Stimulated activated CD8-positive, alpha-beta memory T cell treated with anti-CD3 and anti-CD28 coated beads, Interleukin-12 subunit alpha, Interleukin-12 subunit beta, amount 100 ng/mL, for 24 hours (primary cell): ENCODE measurements around the gene EPB41L5.
"Not testable (repeated sequence)": the region's sequence is repeated elsewhere in the genome, so short reads cannot be mapped to it uniquely, and the experiment has no call there.

Experiments used
- DNase-seq: peaks from one replicate; pipeline ENCODE4 v3.0.0-alpha.2; 2020; ENCODE audit errors: extremely low read depth

Gene EPB41L5

DNA sequence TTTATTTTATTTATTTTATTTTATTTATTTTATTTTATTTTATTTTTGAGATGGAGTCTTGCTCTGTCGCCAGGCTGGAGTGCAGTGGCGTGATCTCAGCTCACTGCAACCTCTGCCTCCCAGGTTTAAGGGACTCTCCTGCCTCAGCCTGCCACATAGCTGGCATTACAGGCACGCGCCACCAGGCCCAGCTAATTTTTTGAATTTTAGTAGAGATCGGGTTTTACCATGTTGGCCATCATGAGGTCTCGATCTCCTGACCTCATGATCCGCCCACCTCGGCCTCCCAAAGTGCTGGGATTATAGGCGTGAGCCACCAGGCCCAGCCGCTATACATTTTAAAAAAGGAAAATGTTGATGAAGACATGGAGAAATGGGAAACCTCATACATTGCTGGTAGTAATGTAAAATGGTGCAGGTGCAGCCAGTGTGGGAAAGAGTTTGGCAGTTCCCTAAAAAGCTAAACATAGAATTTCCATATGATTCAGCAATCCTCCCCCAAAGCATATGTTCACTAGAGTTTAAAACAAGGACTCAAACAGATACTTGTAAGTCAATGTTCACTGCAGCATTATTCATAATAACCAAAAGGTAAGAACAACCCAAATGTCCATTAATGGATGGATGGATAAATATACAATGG, 187.1 kb downstream of the EPB41L5 start:
- not testable (repeated sequence) for DNase-seq

DNA sequence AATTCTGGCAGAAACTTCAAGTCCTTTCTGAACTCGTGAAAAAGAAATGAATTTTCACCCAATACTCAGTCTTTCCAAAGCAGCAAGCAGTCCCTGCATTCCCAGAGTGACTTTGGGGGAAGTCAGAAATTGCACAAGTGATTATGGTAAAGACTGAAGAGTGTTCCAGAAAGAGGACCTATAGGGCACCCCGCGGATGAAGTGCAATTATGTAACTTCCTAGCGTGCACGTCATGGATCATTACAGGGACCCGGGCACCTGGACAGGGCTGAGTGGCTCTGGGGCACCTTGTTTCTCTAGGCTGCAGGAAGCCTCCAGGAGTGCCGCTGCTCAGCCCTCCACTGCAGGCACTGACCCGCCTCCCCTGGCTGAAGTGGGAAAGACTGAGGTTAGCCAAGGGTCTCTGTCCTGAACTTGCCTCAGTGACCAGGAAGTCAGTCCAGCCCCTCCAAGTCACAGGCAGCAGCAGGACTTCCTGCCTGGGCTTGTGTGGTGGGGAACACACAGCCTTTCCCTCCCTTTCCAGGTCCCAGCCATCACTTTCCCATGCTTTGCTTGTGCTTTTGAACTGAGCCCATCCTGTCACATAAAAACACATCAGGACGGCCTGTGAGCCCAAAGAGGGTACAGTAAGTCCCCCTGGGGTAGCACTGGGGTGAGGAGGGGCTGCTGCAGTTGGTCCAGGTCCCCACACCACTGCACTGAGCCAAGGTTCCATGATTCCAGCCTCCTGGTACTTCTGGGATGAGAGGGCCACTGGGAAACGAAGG, 190.6 kb downstream of the EPB41L5 start:
- DNase-seq: no peak

DNA sequence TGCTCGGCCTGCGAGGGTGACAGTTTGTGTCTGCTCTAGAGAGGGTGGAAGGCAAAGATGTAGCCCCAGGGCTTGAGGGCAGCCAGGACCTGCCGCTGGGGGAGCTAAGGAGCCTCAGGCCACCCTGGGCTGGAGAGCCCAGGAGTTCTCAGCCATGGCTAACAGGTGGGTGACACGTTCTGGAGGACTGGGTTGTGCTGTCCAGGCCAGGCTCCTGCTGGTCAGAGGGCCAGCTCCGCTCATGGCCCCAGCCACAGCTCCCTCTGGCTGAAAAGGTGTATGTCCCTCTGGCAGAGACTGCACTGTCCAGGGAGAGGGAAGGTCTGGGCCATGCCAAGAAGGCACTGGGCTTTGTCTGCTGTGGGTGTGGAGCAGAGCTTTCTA, 191.1 kb downstream of the EPB41L5 start:
- DNase-seq: no peak

DNA sequence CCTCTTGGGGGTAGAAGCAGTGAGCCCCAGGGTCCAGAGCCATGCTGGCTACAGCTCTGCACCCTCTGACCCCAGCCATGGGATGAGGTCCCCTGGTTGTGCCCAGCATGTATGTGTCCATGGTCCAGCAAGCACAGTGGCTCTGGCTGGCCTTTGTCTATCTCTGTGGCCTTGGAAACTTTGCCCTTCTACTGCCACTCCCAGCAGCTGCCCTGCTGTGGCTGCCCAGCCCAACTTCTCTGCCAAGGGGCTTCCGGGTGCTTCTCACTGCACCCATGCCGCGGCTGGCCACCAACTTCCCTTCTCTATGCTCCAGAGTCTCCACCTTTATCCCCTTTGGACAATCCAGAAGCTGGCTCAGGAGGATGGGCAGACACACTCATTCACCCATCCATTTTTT, 191.5 kb downstream of the EPB41L5 start:
- no peak for DNase-seq

DNA sequence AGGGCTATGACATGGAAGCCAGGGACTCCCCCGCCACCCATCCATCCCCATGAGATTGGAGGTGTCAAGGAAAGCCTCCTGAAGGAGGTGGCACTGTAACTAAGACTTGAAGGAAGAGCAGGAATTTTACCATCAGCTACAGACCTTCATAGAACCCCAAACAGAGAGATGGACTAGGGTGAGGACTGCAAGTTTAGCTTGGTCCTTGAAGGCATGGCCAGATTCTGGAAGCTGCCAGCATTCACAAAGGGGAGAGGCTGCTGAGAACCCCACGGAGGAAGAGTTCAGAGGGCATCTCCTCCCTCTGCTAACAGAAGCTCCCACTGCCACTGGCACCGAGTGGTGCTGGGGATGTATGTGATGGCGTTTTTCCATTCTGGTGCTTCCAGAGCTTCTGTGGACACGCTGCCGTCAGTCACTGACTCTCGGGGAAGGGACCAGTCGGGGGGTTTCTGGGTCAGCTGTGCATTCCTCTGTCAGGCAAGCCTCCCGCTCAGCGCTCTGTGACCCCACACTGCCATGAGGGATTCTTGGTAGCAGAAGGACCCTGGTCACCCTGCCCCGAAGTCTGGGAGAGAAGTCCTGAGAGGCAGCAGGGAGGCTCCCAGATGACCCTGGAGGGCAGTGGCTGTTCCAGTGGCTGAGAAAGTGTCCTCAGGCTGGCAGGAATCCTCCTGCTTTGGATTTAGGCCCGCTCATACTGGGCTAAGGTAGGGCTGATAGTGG, 192.2 kb downstream of the EPB41L5 start:
- DNase-seq: no peak

DNA sequence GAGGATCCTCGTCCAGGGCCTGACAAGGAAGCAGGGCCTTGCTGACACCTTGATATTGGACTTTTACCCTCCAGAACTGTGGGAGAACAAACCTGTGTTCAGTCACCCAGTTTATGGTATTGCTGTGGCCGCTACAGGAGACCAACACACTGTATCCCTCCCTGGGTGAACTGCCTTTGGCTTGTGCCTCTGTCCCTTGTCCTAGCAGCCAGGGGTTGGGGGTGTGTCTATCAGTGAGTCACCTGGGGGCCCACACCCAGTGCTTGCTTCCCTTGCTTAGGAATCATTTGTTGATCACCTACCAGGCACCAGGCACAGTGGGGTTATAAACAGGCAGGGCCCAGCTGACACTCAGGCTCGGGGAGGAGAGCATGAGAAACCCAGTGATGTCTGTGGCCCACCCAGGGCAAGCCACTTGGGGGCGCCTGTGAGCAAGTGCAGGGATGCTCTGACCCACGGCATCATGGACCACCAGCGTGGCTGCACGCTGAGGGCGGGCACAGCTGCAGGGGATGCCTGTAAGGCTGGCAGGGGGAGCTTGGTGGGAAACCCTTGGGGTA, 193.2 kb downstream of the EPB41L5 start:
- DNase-seq: no peak

DNA sequence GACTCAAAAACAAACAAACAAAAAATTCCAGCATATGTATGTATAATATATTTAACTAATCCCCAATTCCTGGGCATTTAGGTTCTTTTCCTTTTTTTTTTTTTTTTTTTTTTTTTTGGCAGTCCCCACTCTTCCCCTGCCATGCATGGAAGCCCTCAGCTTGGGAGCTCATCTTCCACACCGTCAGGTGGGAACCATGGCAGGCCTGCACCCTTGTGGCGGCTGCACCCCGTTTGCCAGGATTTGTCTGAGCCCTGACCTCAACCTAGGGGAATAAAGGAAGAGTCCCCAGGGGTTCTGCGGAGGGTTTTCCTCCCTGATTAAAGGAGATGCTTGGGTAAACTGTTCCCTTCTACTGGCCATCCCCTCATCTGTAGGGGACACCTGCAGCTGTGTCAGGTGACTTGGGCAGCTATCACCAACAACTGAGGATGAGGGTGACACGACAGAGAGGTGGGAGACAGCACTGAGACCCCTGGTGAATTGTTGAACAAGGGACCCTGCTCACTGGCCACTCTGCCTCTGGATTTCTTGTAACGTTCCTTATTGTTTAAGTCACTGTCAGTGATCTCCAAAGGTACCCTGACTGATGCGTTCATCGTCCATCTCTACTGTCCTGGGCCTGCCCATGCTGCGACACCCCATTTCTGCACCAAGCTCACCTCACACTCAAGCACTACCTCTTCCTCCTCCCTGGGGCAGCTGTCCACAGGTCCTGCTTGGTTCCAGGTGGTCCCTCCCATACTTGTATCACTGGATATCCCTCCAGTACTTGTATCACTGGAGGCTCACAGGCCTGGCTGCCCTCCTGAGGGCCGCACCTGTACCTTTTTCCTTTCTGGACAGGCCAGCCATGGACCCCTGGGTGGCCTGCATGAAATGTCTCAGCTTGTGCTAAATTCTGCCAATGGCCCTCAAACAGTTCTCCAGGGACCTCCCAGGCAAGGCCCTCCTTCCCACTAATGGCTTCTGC, 195.8 kb downstream of the EPB41L5 start:
- no peak for DNase-seq

DNA sequence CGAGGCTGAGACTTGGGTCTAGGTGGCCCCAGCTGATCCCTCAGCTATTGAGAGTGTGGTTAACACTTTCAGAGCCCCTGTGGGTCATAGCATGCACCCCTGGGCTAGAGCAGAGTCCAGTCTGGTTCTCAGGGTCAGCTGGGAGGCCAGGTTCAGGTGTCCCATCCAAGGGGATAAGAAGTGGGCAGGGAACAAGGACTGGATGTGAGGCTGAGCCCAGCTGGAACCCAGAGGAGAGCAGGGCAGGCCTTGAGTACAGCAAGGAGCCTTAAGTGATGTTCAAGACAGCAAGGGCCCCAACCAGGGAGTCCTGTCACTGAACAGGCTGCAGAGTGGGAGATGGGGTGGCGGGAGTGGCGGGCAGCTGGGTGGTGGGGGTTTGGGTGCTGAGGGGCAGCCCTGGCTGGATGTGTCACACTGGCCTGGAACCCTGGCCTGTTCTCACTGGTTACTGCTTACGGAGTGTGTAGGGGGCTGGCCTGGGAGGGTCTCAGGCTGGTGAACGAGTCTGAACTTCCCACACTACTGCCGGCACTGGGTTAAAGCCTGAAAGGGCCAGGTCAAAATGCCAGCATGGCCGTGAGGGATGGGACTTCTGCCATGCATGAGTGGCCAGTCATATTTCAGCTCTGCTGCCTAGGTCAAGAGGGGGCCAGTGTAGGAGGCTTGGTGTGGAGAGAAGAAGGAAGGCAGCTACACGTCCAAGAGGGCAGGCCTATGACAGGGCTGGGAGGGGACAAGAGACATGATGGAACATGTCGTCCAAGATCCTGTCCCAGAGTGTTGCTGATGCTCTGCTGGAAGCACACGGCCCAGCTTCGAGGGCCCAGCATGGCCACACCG, 196.8 kb downstream of the EPB41L5 start:
- DNase-seq: no peak

DNA sequence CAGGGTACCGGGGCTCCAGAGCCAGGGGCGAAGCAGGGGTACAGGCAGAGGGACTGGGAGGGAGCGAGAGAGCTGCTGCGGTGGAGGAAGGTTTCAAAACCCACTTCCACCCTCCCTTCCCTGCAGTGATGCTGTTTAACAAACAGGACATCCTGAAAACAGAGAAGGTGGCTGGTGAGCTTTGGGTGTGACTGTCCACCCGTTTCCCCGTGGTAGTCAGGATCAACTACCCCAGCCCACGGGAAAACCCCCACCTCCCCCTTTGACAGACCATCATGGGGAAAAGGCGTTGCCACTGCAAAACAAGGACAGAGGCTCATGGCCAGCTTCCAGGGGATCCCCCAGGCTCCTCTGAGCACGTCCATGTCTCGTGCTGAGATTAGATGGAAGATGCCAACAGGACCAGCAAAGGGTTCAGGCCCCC, 197.4 kb downstream of the EPB41L5 start:
- no peak for DNase-seq

DNA sequence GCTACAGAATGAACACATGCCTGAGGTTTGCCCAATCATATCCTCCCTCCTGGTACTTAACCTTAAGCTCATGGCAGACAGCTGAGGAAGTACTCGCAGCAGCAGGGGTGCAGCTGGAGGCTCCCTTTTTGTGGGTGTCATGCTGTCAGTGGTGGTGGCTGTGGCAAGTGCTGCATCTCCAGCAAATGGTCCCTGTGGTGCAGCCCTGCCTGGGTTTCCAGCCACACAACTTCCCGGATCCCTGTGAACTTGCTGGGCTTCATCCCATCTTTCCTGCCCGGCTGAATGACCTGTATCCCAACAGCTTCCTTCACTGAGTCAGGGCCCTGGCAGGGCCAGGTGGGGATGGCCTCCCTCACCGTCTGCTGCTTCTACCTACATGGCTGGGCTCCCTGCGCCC, 205.3 kb downstream of the EPB41L5 start:
- no peak for DNase-seq

DNA sequence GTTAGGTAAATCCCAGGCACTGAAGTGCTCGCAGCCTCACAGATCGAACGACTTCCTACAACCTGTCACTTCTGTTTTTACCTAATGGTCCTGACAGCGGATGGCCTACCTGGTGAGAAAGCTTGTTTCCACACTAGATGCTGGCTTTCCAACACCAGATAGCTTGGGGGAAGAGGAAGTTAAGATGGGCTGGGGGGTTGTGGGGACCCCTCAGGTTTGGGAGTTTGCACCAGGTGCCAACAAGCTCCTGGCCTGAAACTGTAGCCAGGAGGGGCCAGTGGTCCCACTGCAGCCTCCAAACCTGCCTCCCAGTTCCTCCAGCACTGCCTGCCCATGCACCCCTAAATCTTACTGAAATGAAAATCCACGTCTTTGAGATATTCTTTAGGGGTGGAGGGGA, 206.4 kb downstream of the EPB41L5 start:
- no peak for DNase-seq

DNA sequence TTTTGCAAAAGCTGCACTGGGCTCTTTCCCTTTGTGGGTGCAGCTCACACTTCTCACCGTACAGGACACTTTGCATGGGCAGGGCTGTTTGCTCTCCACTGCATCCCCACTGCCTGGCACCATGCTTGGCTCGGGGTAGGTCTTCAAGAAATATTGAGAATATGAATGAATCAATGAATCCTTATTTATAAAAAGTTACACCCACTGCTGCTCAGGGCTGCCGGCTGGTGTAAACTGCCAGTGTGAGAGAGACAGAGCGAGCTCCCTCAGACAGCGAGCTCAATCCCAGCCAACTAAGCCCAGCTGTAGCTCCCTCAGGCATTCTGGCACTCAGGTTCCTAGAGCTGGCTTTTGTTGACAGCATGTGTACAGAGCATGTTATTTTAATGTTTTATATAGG, 206.9 kb downstream of the EPB41L5 start:
- DNase-seq: no peak

DNA sequence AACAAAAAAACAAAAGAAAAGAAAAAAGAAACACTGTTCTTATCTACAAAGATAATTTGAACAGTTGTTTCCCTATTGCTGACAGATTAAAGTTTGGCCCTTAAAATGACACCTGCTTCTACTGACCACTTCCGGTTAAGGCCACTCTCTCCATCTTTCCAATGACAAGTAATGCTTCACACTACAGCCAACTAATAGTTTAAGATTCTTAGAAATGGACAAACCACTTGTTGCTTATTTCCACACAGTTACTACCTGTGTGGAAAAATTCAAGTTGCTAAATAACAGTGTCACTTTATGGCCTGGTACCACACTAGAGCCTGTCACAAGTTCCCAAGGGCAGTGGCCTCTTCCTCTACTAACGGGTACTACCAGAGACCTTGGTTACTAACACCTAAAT, 207.9 kb downstream of the EPB41L5 start:
- no peak for DNase-seq

DNA sequence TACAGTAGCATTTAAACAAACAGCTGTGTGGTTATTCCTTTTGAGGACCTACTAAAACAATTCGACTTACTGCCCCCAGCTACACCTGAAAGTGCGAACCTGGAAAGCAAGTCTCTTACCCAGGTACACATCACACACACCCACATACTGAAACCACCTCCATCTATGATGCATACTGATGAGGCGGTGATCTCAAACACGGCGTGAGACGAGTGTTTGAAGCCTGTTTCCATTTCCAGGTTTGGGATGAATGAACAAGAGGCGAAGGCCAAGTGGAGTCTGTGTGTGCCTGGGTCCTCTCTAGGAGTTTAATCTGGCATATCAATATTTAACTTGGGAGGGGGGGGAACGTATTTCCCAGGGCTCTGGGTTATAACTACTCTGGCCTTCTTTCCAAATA, 208.7 kb downstream of the EPB41L5 start:
- no peak for DNase-seq

DNA sequence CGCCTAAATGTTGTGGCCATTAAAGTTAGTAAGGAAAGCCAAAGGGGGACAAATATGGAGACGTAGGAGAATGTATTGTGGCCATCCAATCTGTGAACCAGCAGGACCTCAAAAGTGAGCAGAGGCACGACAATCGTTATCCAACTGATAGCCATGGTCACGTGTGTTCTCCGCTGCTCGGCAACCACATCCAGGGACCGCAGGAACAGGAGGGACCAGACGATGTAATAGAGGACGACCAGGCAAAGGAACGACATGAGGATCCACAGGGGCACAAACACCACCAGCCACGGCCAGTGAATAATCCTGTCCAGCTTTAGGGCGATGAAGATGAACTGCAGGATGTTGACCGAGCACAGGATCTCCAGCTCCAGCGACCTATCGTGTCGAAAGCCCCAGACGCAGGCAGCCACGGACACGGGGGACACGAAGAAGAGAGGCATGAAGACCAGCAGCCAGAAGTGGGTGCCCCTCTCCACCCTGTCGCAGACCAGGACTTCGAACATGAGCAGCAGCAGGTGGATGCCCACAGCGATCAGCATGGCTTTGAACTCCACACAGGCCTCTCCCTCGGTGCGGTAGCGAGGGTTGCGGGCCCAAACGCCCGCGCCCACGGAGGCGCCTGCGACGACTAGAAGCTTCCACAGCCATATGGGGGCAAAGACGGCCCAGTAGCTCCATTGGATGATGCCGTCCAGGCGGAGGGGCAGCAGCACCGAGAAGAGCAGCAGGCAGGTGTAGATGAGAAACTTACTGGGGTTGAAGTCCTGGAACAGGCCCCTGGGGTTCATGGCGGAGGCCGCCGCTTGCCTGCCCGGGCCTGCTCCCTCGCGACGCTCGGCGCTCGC, 209.5 kb downstream of the EPB41L5 start:
- no peak for DNase-seq

DNA sequence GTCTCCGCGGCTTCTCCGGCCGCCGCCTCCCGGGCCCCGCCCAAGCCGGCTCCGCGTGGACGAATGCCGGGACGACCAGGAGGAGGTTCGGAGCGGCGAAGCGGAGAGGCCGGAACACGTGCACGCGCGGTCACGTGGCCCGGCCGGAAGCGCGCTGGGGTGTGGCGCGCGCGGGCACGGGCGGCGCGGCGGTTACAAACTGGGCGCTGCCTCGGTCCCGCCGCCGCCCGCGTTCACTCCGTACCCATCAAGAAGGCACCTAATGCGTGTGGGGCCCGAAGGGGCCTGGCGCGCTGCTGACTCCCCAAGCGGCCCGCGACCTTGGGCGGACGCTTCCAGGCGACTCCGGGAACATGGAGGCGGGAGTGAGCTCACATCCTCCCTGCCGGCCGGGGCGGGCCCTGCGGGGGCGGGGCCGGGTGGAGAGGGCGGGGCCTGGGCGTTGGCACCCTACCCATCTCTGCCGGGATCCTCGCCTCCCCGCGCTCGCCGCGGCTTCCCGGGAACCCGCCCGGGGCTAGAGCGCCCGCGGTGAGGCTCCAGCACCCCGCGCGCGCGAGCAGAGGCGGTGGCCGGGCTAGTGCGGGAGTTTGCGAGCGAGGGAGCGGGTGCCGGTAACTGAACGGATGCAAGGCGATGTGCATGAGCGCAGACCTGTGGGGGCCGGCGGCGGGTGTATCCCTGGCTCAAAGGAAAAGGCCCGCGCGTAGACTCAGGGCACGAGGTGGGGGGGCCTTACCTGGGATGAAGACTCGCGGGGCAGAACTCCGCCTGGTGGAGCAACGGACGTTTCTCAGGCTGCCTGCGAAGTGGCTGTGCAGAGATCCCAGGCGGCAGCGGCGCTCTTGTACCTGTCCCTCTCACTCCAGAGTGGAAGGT, 210.4 kb downstream of the EPB41L5 start, which contains the start of gene TMEM185B:
Gene TMEM185B, minus strand, starts transcription at position 367 of the 879 bp plus-strand sequence. CDS start 424 bp downstream, outside the sequence.
- peak; percentile 75 for DNase-seq

DNA sequence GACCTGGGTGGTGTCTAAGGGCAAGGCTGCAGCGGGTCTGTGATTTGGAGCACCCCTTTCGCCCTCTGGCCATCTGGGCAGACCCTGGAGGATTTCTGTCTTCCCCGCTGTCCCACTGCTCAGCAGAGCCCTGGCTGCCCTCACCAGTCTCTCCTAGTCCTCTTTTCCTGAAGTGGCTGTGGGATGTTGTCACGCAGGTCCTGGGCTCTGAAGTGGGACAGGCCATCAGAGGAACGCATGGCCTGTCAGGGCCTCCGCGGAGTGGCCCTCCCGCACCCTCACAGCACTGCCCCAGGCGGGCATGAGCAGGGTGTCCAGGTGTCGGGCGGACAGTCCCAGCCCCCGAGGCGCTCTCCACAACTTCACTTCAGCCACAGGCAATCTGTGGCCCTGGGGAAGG, 211.4 kb downstream of the EPB41L5 start:
- no peak for DNase-seq
